Small intestine (tissue), 7 donors: ENCODE measurements around the gene ERC2. TPM values are rescaled to one million over a fixed set of nuclear protein-coding genes. Genes with fewer than 3 reads are reported as not detected.

Source experiments
- DNase-seq, 2 donors: peaks; one replicate each; pipeline versions ENCODE4 v3.0.0 to v3.0.0-alpha.2; 2013
- FAIRE-seq: peaks from 2 replicates; lab custom pipeline; 2012; peaks lifted over from hg19 to GRCh38; lab: Jason Lieb, UNC
- H3K27ac ChIP-seq, 3 donors: one replicate each; pipeline ENCODE4 v1.5.1; 2013; ENCODE audit warnings: low read length in 2 of 3, mild to moderate bottlenecking in 2 of 3, control low read depth in 1 of 3, inconsistent platforms in 1 of 3, low read depth in 1 of 3, moderate library complexity in 1 of 3
- H3K27me3 ChIP-seq, 3 donors: one replicate each; pipeline ENCODE4 v1.6.1; 2013; ENCODE audit warnings: low read length in 3 of 3, inconsistent platforms in 1 of 3; ENCODE audit not compliant: control insufficient read depth in 3 of 3, insufficient read depth in 3 of 3
- H3K36me3 ChIP-seq, 3 donors: one replicate each; pipeline ENCODE4 v1.6.1; 2013; ENCODE audit warnings: low read length in 3 of 3, inconsistent platforms in 1 of 3, low read depth in 1 of 3, mild to moderate bottlenecking in 1 of 3, moderate library complexity in 1 of 3; ENCODE audit not compliant: control insufficient read depth in 3 of 3, insufficient read depth in 2 of 3
- H3K4me1 ChIP-seq, 3 donors: one replicate each; pipeline ENCODE4 v1.6.1; 2013; ENCODE audit warnings: low read length in 2 of 3, inconsistent platforms in 1 of 3, low read depth in 1 of 3, mild to moderate bottlenecking in 1 of 3, moderate library complexity in 1 of 3; ENCODE audit not compliant: control insufficient read depth in 3 of 3, insufficient read depth in 2 of 3
- H3K4me3 ChIP-seq, 3 donors: one replicate each; pipeline ENCODE4 v1.5.1; 2013; ENCODE audit warnings: low read length in 3 of 3, control low read depth in 1 of 3, inconsistent platforms in 1 of 3, low read depth in 1 of 3, mild to moderate bottlenecking in 1 of 3, moderate library complexity in 1 of 3
- H3K9me3 ChIP-seq, 2 donors: one replicate each; pipeline ENCODE4 v1.6.1; 2013; ENCODE audit warnings: low read depth in 1 of 2, low read length in 1 of 2; ENCODE audit not compliant: control insufficient read depth in 2 of 2, insufficient read depth in 1 of 2
- WGBS, 3 donors: extraction: QIAGEN DNeasy Blood & Tissue Kit; methylation state at CpG; one replicate each; pipeline ENCODE4 v1.1.7; 2013; 5-methylcytosine and 5-hydroxymethylcytosine counted together
- polyA plus RNA-seq, 4 donors: library from polyadenylated mRNA; stranded (reverse) in 3 of 4; unstranded in 1 of 4; fragments of 200-250 nt in 3 of 4; fragments of 120-200 nt in 1 of 4; gene quantifications; one replicate each; pipeline versions ENCODE4 v1.2.1 to v1.2.3, GENCODE V29; 2013
- donor health status: healthy with polysubstance abuse.
- donor health status: control.
- donor health status: control.
- donor health status: Bipolar disorder and iron deficiency.
- donor health status: healthy.

ERC2 gene
- polyA plus RNA-seq, 4 donors, result 0.73 to 2.0 TPM; not detected in 2

DNA sequence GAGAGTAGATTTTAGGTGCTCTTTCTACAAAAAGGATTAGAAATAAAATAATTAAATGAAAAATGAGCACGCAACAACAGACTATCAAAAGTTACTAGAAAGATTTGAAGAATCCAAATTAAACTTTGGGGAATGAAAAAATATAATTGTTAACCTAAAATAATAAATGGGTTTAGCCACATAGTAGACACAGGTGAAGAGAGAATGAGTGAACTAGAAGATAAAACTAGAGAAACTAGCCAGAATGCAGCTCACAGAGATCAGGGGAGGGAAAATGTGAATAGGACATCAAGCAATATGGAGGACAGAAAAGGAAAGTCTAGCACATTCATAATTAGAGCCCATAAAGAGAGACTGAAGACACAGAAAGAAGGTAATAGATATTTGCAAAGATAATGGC, 670.5 kb downstream of the ERC2 start:
- Histone ChIP-seq H3K36me3 (no peaks in the 10 kb centered on the region), H3K27me3 (peaks cover 0 to 4% (median 0%) of the 10 kb centered on the region in 3 donors), H3K4me3 (no peak overlapping the region), H3K27ac (no peak overlapping the region), H3K4me1 (no peaks in the 10 kb centered on the region), H3K9me3 (no peaks in the 10 kb centered on the region)
- DNase-seq (no peak), FAIRE-seq (no peak)
- 89 to 92% (median 92%) methylated on average over 1 of the region's 1 CpG for WGBS, 3 donors

DNA sequence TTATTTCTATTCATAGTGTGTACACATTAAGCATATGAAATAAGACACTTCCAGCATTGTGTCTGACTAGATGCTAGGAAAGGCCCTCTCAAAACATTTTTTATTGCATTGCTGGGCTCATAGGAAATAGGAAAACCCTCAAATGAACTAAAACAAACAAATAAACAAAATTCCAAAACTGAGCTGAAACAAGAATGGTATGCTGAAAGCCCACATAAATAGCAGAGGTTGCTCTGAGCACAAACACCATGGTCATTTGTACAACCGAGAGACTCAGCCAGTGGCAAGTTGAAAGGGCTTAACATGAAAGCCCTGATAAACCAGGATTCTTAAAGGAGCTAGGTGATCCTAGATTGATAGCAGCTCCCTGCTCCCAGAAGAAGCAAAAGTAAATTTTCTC, 671.2 kb downstream of the ERC2 start:
- no peaks in the 10 kb centered on the region for H3K4me1 ChIP-seq
- H3K9me3 ChIP-seq, result no peaks in the 10 kb centered on the region
- no peak overlapping the region for H3K27ac ChIP-seq
- H3K27me3 ChIP-seq, result peaks cover 0 to 4% (median 0%) of the 10 kb centered on the region in 3 donors
- DNase-seq (no peak), FAIRE-seq (no peak)
- H3K36me3 ChIP-seq, result no peaks in the 10 kb centered on the region
- H3K4me3 ChIP-seq, result no peak overlapping the region
- WGBS, 3 donors, result 60 to 70% (median 64%) methylated on average over 1 of the region's 1 CpG

DNA sequence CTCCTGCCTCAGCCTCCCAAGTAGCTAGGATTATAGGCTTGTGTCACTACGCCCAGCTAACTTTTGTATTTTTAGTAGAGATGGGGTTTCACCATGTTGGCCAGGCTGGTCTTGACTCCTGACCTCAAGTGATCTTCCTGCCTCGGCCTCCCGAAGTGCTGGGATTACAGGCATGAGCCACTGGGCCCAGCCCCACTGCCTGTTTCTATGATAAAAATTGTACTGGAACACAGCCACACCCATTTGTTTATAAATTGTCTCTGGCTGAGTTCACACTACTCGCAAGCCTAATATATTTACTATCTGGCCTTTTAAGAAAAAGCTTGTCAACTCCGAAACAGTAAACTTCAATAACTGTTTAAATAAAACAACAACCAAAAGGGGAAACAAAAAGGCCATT, 671.7 kb downstream of the ERC2 start:
- FAIRE-seq, result no peak
- no peak for DNase-seq
- 60 to 67% (median 64%) methylated on average over 5 of the region's 5 CpGs for WGBS, 3 donors
- H3K36me3 ChIP-seq, result no peaks in the 10 kb centered on the region
- H3K27me3 ChIP-seq, result peaks cover 0 to 4% (median 0%) of the 10 kb centered on the region in 3 donors
- H3K4me3 ChIP-seq, result no peak overlapping the region
- no peaks in the 10 kb centered on the region for H3K4me1 ChIP-seq
- H3K9me3 ChIP-seq, result no peaks in the 10 kb centered on the region
- no peak overlapping the region for H3K27ac ChIP-seq

DNA sequence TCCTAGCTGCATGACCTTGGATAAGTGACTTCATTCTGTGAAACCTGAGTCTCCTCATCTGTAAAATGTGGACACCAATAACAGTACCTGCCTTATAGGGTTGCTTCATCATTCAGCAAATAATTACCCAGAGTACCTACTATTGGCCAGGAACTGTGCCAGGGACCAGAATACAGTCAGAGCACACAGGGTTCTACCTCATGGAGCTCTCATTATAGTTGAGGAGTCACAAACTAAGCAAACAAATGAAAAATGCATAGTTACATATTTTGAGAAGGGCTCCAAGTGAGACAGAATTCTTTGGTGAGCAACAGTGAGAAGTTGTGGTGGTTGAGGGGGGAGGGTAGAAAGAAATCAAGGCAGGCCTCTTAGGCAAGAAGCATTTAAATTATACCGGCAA, 672.5 kb downstream of the ERC2 start:
- no peaks in the 10 kb centered on the region for H3K9me3 ChIP-seq
- H3K4me3 ChIP-seq, result no peak overlapping the region
- DNase-seq, result no peak
- peaks cover 0 to 4% (median 0%) of the 10 kb centered on the region in 3 donors for H3K27me3 ChIP-seq
- H3K36me3 ChIP-seq, result no peaks in the 10 kb centered on the region
- no peak for FAIRE-seq
- H3K4me1 ChIP-seq, result no peaks in the 10 kb centered on the region
- WGBS, 3 donors, result 81 to 94% (median 85%) methylated on average over 1 of the region's 1 CpG
- H3K27ac ChIP-seq, result no peak overlapping the region

DNA sequence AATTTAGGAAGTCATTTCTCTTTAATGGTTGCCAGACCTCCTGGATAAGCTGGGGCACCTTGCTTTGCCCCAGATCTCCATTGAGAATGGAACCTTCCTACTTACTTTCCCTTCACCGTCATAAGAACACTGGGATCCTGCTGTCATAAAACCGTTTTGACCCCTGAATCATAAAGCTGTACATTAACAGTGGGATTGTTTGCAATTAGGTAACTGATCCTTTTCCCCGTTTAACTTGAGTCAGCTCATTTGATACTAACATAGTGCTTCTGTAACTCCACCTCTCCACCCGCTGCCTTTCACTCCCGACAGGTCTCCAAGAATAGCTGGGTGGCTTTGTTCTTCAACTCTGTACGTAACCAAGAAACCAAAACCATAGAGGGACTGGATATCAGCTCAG, 673.0 kb downstream of the ERC2 start:
- no peak overlapping the region for H3K27ac ChIP-seq
- H3K4me1 ChIP-seq, result no peaks in the 10 kb centered on the region
- H3K4me3 ChIP-seq, result no peak overlapping the region
- peaks cover 0 to 4% (median 0%) of the 10 kb centered on the region in 3 donors for H3K27me3 ChIP-seq
- no peak for FAIRE-seq
- no peak for DNase-seq
- 54 to 72% (median 58%) methylated on average over 6 of the region's 6 CpGs for WGBS, 3 donors
- H3K9me3 ChIP-seq, result no peaks in the 10 kb centered on the region
- H3K36me3 ChIP-seq, result no peaks in the 10 kb centered on the region

DNA sequence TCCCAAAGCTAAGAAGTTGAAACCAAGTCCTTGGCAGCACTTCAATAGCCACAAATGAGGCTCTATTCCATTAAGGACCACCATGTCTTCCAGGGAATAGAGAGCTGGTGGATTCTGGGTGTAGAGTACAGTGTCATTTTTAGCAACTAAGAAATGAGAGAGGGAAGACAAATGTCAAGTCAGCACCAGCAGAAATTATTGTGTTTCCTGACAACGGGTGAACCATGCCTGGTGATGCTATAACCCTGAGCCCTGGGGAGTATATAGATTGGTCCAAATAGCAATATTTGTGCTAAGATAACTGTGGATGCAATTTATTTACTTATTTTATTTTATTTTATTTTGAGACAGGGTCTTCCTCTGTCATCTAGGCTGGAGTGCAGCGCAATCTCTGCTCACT, 675.5 kb downstream of the ERC2 start:
- peaks cover 0 to 4% (median 0%) of the 10 kb centered on the region in 3 donors for H3K27me3 ChIP-seq
- H3K4me1 ChIP-seq, result no peaks in the 10 kb centered on the region
- H3K4me3 ChIP-seq, result no peak overlapping the region
- no peaks in the 10 kb centered on the region for H3K36me3 ChIP-seq
- no peak overlapping the region for H3K27ac ChIP-seq
- DNase-seq, result no peak
- no peaks in the 10 kb centered on the region for H3K9me3 ChIP-seq
- no peak for FAIRE-seq
- 83 to 89% (median 88%) methylated on average over 2 of the region's 2 CpGs for WGBS, 3 donors

DNA sequence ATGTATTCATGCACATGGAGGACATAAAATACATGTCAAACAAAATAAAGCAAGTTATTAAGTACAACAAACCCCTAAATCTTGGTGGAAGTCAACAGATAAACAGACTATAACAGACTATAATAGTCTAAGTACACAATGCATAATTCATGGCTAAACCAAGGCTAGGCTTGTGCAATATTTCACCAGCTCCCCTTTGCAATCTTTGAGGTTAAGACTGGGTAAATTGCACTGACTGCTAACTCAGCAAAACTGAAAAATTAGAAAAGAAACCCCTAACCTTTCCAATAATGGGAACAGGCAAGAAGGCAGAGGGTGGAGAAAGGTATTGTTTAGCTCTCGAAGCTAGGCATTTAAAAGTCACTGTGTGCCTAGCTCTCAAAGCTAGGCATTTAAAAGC, 676.3 kb downstream of the ERC2 start:
- H3K27me3 ChIP-seq, result peaks cover 0 to 4% (median 0%) of the 10 kb centered on the region in 3 donors
- WGBS, 3 donors, result 59 to 81% (median 79%) methylated on average over 1 of the region's 1 CpG
- FAIRE-seq (no peak), DNase-seq (no peak)
- no peaks in the 10 kb centered on the region for H3K4me1 ChIP-seq
- H3K9me3 ChIP-seq, result no peaks in the 10 kb centered on the region
- H3K36me3 ChIP-seq, result no peaks in the 10 kb centered on the region
- no peak overlapping the region for H3K27ac ChIP-seq
- H3K4me3 ChIP-seq, result no peak overlapping the region

DNA sequence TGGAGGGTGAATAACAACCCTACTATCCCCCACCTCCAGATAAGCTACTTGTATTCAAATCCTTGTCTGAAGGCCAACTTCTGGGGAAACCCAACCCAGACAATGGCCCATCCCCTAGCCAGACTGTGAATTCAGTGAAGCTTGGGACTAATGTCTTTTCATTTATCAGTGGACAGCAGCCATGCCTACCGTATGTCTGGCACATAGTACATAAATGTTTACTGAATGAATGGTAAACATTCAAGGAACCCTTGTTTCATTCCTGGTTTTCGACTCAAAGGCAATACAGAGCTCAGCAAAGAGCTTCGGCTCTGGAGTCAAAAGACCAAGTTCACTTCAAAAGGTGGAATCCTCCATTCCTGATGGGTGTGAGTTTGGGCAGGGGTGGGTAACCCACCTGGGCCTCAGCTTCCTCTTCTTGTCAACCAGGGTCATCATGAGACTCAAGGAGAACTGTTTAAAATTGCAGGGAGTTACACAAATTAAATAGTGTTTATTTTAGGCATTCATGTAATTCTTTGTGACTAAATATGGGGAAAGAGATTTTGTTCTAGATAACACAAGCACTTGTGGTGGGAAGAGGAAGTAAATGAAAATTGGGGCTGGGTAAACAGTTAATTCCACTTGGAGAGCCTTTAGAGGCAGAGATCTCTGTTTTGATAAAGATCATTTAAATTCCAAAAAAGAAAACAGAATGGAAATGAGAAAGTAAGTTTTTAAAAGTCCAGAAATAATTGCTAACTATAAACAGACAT, 677.5 kb downstream of the ERC2 start:
- 69 to 80% (median 75%) methylated on average over 3 of the region's 3 CpGs for WGBS, 3 donors

DNA sequence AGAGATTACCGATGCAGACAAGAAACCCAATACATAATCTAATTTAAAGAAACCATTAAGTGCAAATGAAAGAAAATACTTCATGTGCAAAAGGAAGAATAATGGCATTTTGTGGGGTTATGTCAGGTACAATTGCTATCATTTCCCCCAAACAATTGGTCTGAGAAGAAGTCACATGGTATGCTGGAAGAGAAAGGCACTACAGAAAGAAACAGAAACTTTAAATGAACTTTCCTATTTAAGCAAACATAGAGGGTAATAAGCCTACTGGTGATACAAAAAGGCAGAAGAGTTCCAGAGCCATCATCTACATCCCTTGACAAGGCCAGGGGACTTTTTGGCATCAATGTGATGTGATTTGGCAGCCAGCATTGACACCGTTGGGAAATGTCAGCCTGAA, 678.8 kb downstream of the ERC2 start:
- Histone ChIP-seq H3K9me3 (no peaks in the 10 kb centered on the region), H3K27ac (no peak overlapping the region), H3K4me1 (no peaks in the 10 kb centered on the region), H3K27me3 (no peaks in the 10 kb centered on the region), H3K36me3 (no peaks in the 10 kb centered on the region), H3K4me3 (no peak overlapping the region)
- 67 to 74% (median 69%) methylated on average over 2 of the region's 2 CpGs for WGBS, 3 donors
- DNase-seq (no peak), FAIRE-seq (no peak)

More for the DNA sequence above, 677.5 kb downstream of the ERC2 start:
- H3K27ac ChIP-seq, result no peak overlapping the region
- H3K27me3 ChIP-seq, result peaks cover 0 to 4% (median 0%) of the 10 kb centered on the region in 3 donors
- no peaks in the 10 kb centered on the region for H3K36me3 ChIP-seq
- H3K9me3 ChIP-seq, result no peaks in the 10 kb centered on the region
- H3K4me3 ChIP-seq, result no peak overlapping the region
- FAIRE-seq, result no peak
- no peak for DNase-seq
- H3K4me1 ChIP-seq, result no peaks in the 10 kb centered on the region
